Thymus (tissue), 11 donors: ENCODE results near the gene FOSB. TPM values are rescaled to one million over a fixed set of nuclear protein-coding genes. Genes with fewer than 3 reads are reported as not detected.
A peak's percentile ranks its signal among the peaks of the same experiment; 100 is the strongest.

Experiments
- DNase-seq, 9 donors: peaks; one replicate each; pipeline ENCODE4 v3.0.0-alpha.2; 2013; ENCODE audit warnings: low spot score in 9 of 9, low read depth in 6 of 9, missing footprints in 1 of 9
- H3K27ac ChIP-seq, 2 donors: one replicate each; pipeline ENCODE4 v1.5.1; 2013; ENCODE audit warnings: control low read depth in 1 of 2, low read depth in 1 of 2, low read length in 1 of 2, mild to moderate bottlenecking in 1 of 2, moderate library complexity in 1 of 2
- H3K27me3 ChIP-seq, 2 donors: one replicate each; pipeline ENCODE4 v1.5.1; 2013; ENCODE audit warnings: low read length in 1 of 2; ENCODE audit not compliant: control insufficient read depth in 2 of 2, insufficient read depth in 1 of 2
- H3K36me3 ChIP-seq, 2 donors: one replicate each; pipeline ENCODE4 v1.5.1; 2013; ENCODE audit warnings: low read length in 1 of 2, mild to moderate bottlenecking in 1 of 2, moderate library complexity in 1 of 2; ENCODE audit not compliant: control insufficient read depth in 2 of 2, insufficient read depth in 2 of 2
- H3K4me1 ChIP-seq, 2 donors: one replicate each; pipeline ENCODE4 v1.5.1; 2013; ENCODE audit warnings: low read length in 2 of 2; ENCODE audit not compliant: control insufficient read depth in 2 of 2, insufficient read depth in 2 of 2
- H3K4me3 ChIP-seq, 2 donors: one replicate each; pipeline ENCODE4 v1.5.1; 2013; ENCODE audit warnings: low read length in 2 of 2, control low read depth in 1 of 2, mild to moderate bottlenecking in 1 of 2
- H3K9me3 ChIP-seq, 2 donors: one replicate each; pipeline ENCODE4 v1.5.1; 2013; ENCODE audit warnings: low read length in 1 of 2, mild to moderate bottlenecking in 1 of 2; ENCODE audit not compliant: control insufficient read depth in 2 of 2, insufficient read depth in 1 of 2
- WGBS: extraction: QIAGEN DNeasy Blood & Tissue Kit; methylation state at CpG from one replicate; pipeline ENCODE4 v1.1.7; 2013; 5-methylcytosine and 5-hydroxymethylcytosine counted together
- polyA plus RNA-seq: library from polyadenylated mRNA; stranded (reverse); fragments of 200-250 nt; gene quantifications from one replicate; pipeline ENCODE4 v1.2.3, GENCODE V29; 2013
- total RNA-seq: library from RNA; stranded (reverse); fragments of 120-200 nt; gene quantifications from one replicate; pipeline ENCODE4 v1.2.4, GENCODE V29; 2013
- donor health status: healthy.

The FOSB gene
- total and polyA plus RNA-seq, 2 donors: 6.1 to 7.1 TPM

DNA sequence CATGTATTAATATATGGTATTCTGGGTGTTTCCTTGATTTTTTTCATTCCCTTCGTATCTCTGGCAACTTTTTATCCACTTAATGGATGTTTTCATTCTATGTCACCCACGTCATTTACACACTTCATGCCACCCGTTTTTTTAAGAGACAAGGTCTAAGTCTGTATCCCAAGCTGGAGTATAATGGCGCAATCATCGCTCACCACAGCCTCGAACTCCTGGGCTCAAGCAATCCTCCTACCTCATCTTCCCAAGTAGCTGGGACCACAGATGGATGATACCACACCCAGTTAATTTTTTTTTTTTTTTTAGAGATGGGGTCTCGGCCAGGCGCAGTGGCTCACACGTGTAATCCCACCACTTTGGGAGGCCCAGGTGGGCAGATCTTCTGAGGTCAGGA is 36.1 kb downstream of the FOSB start:
- Histone ChIP-seq H3K9me3 (peaks cover 0 to 11% of the 10 kb centered on the region in 2 donors), H3K4me3 (no peak overlapping the region), H3K36me3 (no peaks in the 10 kb centered on the region), H3K4me1 (peaks cover 15 to 34% of the 10 kb centered on the region in 2 donors), H3K27ac (no peak overlapping the region), H3K27me3 (peaks cover 10 to 17% of the 10 kb centered on the region in 2 donors)
- DNase-seq: no peak
- 97% methylated on average over 9 of the region's 9 CpGs for WGBS

- H3K36me3 ChIP-seq: no peaks in the 10 kb centered on the region
- 94% methylated on average over 8 of the region's 8 CpGs for WGBS
- peaks cover 0 to 3% of the 10 kb centered on the region in 2 donors for H3K27me3 ChIP-seq
- H3K4me1 ChIP-seq: peaks cover 13 to 30% of the 10 kb centered on the region in 2 donors
- H3K9me3 ChIP-seq: peaks cover 0 to 4% of the 10 kb centered on the region in 2 donors
- DNase-seq: no peak
- H3K27ac ChIP-seq: no peak overlapping the region
- no peak overlapping the region for H3K4me3 ChIP-seq
Measured at GRCh38 chr19:45505151-45505995, 37.6 kb downstream of the FOSB start.

GRCh38 chr19:45505996-45506245 is 38.1 kb downstream of the FOSB start:
- no peaks in the 10 kb centered on the region for H3K36me3 ChIP-seq
- 91% methylated on average over 5 of the region's 5 CpGs for WGBS
- no peak for DNase-seq
- peaks cover 0 to 4% of the 10 kb centered on the region in 2 donors for H3K9me3 ChIP-seq
- peaks cover 13 to 30% of the 10 kb centered on the region in 2 donors for H3K4me1 ChIP-seq
- peaks cover 0 to 2% of the 10 kb centered on the region in 2 donors for H3K27me3 ChIP-seq
- peak overlapping the region; percentile 96 to 98 for H3K27ac ChIP-seq
- peak overlapping the region; percentile 83 to 94 for H3K4me3 ChIP-seq

GRCh38 chr19:45506246-45506988 is 38.6 kb downstream of the FOSB start:
- H3K27me3 ChIP-seq: no peaks in the 10 kb centered on the region
- peak overlapping the region; percentile 96 to 98 for H3K27ac ChIP-seq
- DNase-seq: peak; percentile 80 to 97 (median 94)
- H3K36me3 ChIP-seq: no peaks in the 10 kb centered on the region
- H3K4me1 ChIP-seq: peaks cover 13 to 30% of the 10 kb centered on the region in 2 donors
- 3% methylated on average over 47 of the region's 47 CpGs for WGBS
- H3K9me3 ChIP-seq: peaks cover 0 to 4% of the 10 kb centered on the region in 2 donors
- peak overlapping the region; percentile 83 to 94 for H3K4me3 ChIP-seq

- H3K27me3 ChIP-seq: no peaks in the 10 kb centered on the region
- no peaks in the 10 kb centered on the region for H3K36me3 ChIP-seq
- under 1% methylated on average over 65 of the region's 65 CpGs for WGBS
- peak within 1 kb of the TSS; percentile 96 to 98 for H3K27ac ChIP-seq
- peaks cover 0 to 4% of the 10 kb centered on the region in 2 donors for H3K9me3 ChIP-seq
- peak; percentile 83 to 97 (median 92) for DNase-seq
- H3K4me1 ChIP-seq: peaks cover 13 to 30% of the 10 kb centered on the region in 2 donors
- peak within 1 kb of the TSS; percentile 83 to 94 for H3K4me3 ChIP-seq
Measured at GRCh38 chr19:45506989-45507871, 39.4 kb downstream of the FOSB start, which contains the start of gene VASP. TSS of gene VASP (plus strand) at chr19:45507479. CDS start at chr19:45507772, 293 bp downstream.

DNA sequence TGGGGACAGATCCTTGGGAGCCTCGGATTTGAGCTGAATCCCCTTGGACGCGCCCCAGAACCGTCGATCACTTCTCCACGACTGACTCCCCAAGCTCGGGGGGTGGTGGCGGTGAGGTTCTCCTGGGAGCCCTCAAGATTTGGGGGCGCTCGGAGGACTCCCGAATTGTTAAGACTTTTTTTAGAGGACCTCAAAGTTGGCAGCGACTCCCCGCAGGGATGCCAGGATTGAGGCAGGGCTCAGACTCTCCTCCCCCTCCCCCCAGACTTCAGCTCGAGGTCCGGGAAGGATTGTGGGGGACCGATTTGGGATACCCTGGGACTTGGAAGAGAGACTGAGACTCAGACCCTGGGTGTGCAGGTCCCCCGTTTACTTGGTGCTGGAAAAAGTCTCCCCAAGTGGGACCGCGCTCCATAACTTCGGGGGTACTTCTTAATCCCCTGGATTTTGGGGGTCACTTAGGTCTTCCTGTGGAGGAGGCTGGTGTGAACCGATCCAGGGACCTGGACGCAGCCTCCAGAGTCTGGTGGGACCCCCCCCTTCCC is 40.1 kb downstream of the FOSB start:
- H3K4me1 ChIP-seq: peaks cover 13 to 30% of the 10 kb centered on the region in 2 donors

GRCh38 chr19:45508417-45508860 is 40.6 kb downstream of the FOSB start:
- Histone ChIP-seq H3K36me3 (peaks cover 0 to 4% of the 10 kb centered on the region in 2 donors), H3K4me3 (peak overlapping the region; percentile 83 to 94), H3K4me1 (peaks cover 13 to 30% of the 10 kb centered on the region in 2 donors), H3K27me3 (no peaks in the 10 kb centered on the region), H3K27ac (peak overlapping the region; percentile 96 to 98), H3K9me3 (peaks cover 0 to 4% of the 10 kb centered on the region in 2 donors)
- DNase-seq: peak in 3 of 9 donors; percentile 22 to 69 (median 54)
- under 1% methylated on average over 26 of the region's 26 CpGs for WGBS

More for the DNA sequence above, 40.1 kb downstream of the FOSB start:
- peak overlapping the region; percentile 96 to 98 for H3K27ac ChIP-seq
- under 1% methylated on average over 22 of the region's 22 CpGs for WGBS
- H3K4me3 ChIP-seq: peak overlapping the region; percentile 83 to 94
- H3K27me3 ChIP-seq: no peaks in the 10 kb centered on the region
- peaks cover 0 to 4% of the 10 kb centered on the region in 2 donors for H3K9me3 ChIP-seq
- DNase-seq: peak in 2 of 9 donors; percentile 10 to 31
- H3K36me3 ChIP-seq: peaks cover 0 to 2% of the 10 kb centered on the region in 2 donors
